ENCODE measurements around the gene TCF12.

Gene TCF12

DNA sequence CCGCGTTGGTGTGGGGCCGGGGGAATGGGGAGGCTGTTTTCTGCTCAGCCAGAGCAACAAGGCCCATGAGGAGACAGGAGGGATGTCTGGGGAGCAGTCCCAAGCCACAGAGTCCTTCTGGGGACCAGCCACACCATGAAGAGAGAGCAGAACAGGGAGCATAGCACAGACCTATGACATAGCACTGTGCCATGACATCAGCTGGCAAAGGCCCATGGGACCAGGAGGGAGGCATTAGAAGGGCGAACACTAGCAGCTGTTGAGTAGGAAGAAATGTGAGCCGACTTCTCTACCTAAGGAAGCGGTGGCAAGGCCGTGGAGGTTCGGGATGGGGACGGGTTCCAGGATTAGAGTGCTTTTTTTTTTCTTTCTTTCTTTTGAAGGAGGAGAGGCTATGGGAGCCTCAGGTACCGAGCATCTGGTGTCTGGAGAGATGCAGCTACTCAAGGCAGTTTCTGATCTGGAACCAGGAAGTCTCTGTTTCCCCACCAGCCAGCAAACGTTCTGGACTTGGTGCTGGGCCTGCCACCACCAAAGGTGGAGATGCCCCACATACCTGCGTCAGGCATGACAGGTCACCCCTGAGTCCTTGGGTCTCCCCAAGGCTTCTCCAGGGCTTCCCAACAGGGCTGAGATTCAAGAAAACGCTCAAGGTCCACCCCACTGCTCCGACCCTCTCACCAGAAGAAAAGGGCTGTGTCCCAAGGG is 380.6 kb downstream of the TCF12 start:
- no peak for DNase-seq (ENCODE audit: low spot score)

- DNase-seq (ENCODE audit: low spot score) = no peak
Measured at GRCh38 chr15:57301307-57301706, 382.9 kb downstream of the TCF12 start.

GRCh38 chr15:57302640-57303257 is 384.3 kb downstream of the TCF12 start:
- no peak for DNase-seq (ENCODE audit: low spot score)

- no peak for DNase-seq (ENCODE audit: low spot score)
Measured at GRCh38 chr15:57305009-57305408, 386.6 kb downstream of the TCF12 start.

GRCh38 chr15:57306161-57306943 is 387.9 kb downstream of the TCF12 start:
- DNase-seq (ENCODE audit: low spot score) = peak; percentile 72

- DNase-seq (ENCODE audit: low spot score) = no peak
Measured at GRCh38 chr15:57306944-57307411, 388.5 kb downstream of the TCF12 start.

DNA sequence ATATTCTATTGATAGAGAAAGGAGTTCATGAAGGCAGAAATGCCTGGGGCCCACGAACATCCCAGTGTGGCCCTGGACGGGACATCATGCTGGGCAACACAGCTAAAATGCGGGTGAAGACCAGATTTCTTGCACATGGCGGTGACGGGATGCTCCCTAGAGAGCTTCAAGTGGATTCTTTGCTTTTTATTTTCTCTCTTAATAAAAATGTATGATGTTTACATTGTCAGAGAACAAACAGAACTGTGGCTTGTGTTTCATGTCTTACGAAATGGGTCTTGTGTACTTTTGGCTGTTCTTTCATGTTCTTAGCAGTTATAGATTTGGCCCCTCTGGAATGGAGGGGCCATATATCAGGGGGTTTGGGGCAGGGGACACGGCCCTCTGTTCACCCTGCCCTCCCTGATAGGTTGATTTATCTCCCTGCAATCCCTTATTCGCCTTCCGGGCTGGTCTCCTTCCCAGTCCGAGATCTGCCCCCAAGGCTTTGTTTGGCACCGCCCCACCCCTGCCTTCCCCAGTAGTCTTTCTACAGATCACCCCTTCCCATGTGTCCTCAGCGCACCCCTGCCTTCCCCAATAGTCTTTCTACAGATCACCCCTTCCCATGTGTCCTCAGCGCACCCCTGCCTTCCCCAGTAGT is 389.2 kb downstream of the TCF12 start:
- DNase-seq (ENCODE audit: low spot score) = no peak

- DNase-seq (ENCODE audit: low spot score) = no peak
Measured at GRCh38 chr15:57308170-57308545, 389.7 kb downstream of the TCF12 start.

DNA sequence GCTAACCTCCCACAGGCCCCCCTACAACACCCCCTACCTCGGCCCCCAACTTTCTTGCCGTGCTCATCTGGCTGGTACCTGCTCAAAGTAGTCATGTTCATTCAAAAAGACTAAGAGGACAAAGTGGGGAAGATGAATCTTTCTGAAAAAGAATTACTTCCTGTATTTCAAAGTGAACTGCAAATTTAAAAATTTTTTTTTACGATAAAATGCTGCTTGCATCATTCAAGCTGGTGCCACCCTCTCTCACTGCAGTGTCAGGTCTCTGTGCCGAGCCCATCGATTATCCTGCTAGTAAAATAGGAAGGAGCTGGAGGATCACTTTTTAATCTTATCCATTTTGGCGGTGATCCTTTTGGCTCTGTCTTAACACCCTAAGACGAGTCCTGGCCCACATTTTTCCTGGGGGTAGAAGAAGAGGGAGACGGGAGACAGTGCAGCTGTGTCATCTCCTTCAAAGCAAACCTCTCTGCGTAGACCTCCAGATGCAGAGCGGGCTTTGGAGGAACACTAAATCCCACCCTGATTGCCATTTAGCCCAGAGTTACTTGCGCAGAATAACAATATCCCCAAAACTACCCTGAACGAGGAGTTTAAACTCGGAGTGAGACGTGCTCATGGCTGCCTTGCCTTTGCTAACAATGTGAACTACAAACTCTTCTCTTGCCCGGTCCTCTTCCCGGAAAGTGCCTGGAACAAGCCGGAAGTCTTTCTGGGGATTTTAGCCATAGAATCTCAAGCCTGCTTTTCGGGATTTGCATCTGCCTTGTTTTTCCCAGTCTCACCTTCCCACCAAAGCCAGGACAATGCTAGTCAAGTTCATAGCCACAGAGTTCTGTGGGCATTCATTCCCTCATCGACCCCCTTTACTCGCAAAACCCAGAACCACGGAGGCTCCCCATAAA is 391.7 kb downstream of the TCF12 start:
- DNase-seq (ENCODE audit: low spot score) = no peak

GRCh38 chr15:57310876-57311275 is 392.4 kb downstream of the TCF12 start:
- DNase-seq (ENCODE audit: low spot score) = no peak

- no peak for DNase-seq (ENCODE audit: low spot score)
Measured at GRCh38 chr15:57312006-57312317, 393.5 kb downstream of the TCF12 start.

DNA sequence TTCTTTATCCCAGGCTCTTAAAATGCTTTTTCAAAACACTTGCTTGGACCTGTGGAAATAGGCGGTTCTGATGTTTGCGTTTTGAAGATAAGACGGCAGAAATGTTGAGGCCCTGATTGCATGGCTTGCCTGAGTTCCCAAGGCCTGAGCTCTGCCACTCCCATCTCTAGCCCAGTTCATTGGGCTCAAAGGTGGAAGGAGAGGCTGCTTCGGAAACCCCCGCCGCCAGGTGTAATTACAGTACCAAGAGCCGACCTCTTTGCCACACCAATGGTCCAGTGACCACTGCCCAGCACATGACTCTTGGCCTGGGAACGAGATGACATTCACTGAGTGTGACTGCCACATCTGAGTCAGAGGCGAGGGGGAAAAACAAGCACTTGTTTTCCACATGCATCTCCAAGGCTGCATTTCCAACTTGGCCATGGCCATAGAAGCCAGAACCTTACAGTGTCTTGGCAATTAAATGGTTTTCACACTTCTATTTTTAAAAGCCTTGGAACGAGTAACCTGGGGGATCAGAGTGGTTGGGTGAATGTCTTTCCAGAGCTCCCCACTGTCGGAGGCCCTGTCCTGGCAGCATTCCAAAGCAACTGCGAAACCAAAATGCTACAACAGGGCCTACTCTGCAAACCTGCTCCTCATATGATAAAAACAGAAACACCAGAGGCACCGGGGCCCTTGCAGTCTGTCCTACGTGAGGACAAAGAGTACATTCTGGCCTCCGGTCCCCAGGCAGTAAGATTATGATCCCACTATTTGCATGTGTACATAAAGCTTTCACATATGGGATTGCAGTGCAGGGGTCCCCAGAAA is 394.1 kb downstream of the TCF12 start:
- no peak for DNase-seq (ENCODE audit: low spot score)

DNA sequence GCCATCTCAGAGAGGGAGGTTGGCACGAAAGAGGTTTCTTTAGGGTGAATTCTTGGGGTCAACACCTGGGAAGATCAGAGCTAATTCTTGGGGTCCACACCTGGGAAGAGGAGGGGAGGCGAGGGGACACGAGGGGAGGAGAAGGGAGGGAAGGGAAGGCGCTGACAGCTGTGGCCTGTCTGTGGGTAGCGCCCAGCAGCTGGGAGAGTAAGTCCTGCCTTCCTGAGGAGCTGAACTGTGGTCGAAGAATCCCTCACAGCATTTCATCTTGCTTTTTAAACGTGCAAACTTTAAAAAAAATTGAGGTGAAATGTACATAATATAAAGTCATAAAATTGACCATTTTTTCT is 394.7 kb downstream of the TCF12 start:
- no peak for DNase-seq (ENCODE audit: low spot score)

- no peak for DNase-seq (ENCODE audit: low spot score)
Measured at GRCh38 chr15:57314221-57314620, 395.8 kb downstream of the TCF12 start.

DNA sequence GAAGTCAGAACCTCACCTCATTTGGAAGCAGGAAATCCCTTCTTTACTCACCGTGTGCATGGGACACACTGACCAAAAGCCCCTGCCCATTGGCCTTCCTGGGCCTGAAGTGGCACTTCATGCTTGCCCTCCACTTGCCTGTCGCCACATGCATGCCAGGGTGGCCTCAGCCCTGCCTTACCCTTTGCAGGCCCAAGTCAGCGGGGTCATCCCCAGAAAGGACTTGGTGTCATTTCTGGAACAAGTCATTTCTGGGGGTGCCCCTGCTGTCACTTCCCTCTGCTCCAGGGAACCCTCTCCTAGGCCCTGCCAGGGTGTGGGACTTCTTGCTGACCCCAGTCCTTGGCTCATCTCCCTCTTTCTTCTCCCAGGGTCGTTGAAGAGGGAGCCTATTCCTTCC is 398.0 kb downstream of the TCF12 start:
- DNase-seq (ENCODE audit: low spot score) = no peak

DNA sequence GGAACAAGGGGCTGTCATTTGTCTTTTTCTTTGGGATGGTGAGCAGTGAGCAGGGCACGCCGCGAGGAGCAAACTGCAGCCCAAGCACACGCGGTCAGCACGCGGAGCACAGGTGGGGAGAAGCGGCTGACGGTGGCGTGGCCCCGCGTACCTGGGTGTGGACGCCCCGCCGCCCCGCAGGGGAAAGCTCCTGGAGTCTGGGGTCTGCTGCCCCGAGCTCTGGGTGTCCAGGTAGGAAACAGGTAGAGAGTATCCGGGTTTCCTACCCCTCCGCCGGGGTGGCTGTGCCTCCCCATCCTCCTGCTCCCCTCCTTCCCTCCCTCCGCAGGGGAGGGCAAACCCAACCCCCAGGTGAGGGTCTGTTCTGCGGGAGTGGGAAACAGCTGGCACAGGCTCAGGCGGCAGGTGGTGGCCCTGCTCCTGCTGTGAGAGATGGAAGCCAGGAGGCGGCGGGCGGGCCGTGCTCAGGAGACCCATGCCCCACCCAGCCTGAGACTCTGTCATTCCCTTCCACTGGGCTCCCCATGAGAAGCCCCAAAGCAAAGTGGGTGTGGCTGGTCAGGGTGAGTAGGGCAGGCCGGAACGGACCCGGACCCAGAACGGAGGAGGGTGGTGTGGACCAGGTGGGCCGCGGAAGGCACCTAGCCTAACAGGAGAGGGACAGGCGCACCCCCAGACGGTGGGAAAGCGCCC is 400.9 kb downstream of the TCF12 start:
- DNase-seq (ENCODE audit: low spot score) = no peak

- DNase-seq (ENCODE audit: low spot score) = no peak
Measured at GRCh38 chr15:57319919-57320560, 401.6 kb downstream of the TCF12 start.

DNA sequence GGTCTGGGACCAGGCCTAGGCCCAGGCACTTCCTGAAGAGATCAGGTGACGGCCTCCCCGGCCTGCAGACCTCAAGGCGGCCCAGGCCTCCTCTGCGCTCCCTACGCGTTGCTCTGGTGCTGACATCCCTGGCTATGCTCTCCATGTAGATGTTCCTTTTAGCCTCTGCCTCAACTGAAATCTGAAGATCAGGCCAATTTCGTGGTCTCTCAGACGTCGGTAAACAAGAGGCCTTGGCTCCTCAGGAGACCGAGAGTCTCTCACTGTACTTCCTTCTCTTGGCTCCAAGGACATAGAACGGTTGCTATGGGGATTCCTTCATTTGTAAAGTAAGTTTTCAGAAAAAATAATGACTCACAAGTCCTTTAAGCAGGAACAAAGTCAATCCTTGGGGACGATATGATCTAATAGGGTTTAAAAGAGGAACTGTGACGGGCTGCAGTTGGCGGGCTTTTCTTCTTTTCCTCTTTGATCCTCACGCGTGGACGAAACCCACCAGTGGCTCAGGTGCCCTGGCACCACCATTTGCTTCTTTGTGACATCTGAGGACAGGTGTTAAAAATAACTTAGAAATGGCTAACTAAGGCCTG is 402.3 kb downstream of the TCF12 start:
- DNase-seq (ENCODE audit: low spot score) = no peak

DNA sequence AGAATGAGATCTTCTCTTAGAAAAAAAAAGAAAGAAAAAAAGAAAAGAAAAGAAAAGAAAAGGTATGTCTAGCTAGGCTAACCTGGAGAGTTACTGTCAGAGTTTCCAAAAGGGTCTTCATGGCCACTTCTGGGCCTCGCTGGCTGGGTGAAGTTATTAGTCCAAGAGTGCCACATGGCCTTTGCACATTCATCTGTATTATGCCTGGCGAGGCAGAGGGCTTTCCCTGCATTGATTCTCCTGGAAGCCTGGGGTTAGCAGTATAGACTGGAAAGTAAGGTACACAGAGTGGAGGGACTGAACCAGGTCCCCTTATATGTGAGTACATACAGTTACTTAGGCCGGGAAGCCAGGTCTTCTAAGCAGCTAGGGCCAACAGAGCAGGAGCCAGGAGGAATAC is 403.0 kb downstream of the TCF12 start:
- no peak for DNase-seq (ENCODE audit: low spot score)

Data from COLO829 (cell line).